ENCODE data around the gene CREBBP. TPM values are rescaled to one million over a fixed set of nuclear protein-coding genes. Genes with fewer than 3 reads are reported as not detected.

Gene CREBBP
- total and polyA plus RNA-seq, 2 donors (not counting 3 experiments of a cell fraction or from before 2014, with no cell fraction given): 13.8 to 72.7 TPM

GRCh38 chr16:3734084-3734757 is 146.3 kb downstream of the CREBBP start:
- DNase-seq (ENCODE audit: low read depth, low spot score): no peak
- BruUV-seq (replicated peaks): no TSS peak

More at GRCh38 chr16:3734084-3734757, 146.3 kb downstream of the CREBBP start:
- no peak for FAIRE-seq
- ChIA-PET CTCF (interaction anchor here (1.1 kb wide), 1 partner anchor 38 kb away, joined by 3 read pairs; no protein-coding TSS in a partner anchor), POLR2A (no interaction called here)
- H3K4me1 ChIP-seq (ENCODE audit: control insufficient read depth, extremely low read depth, insufficient read depth, low read length): no peaks in the 10 kb centered on the region
- no peaks in the 10 kb centered on the region for H3K9me3 ChIP-seq (replicated peaks; ENCODE audit: control insufficient read depth, insufficient read depth, low read length)
- no peaks in the 10 kb centered on the region for H3K27me3 ChIP-seq (ENCODE audit: control insufficient read depth in 2 of 2, insufficient read depth in 2 of 2, low read length in 2 of 2)
- no peak overlapping the region for H3K27ac ChIP-seq (ENCODE audit: insufficient read depth, low read depth, low read length)
- H3K79me2 ChIP-seq (ENCODE audit: control insufficient read depth, insufficient read depth, low read length): no peaks in the 10 kb centered on the region
- H4K20me1 ChIP-seq (replicated peaks; ENCODE audit: control insufficient read depth, extremely low read depth, insufficient read depth, low read length): no peaks in the 10 kb centered on the region
- TF ChIP-seq MAX (IDR thresholded peaks at IDR 0.05; ENCODE audit: insufficient read depth, insufficient read length): no peak
- TF ChIP-seq GATA2 (IDR thresholded peaks at IDR 0.05; ENCODE audit: insufficient read depth, insufficient read length, low read depth, low read length): no peak
- TF ChIP-seq CTCF (IDR thresholded peaks at IDR 0.05; ENCODE audit: extremely low read depth in 1 of 2, insufficient read depth in 1 of 2, low read depth in 1 of 2, low read length in 2 of 2): no peak
- no peak for TF ChIP-seq EZH2 (IDR thresholded peaks at IDR 0.05; ENCODE audit: borderline replicate concordance, low read depth, low read length, severe bottlenecking)
- no peak for TF ChIP-seq FOS (IDR thresholded peaks at IDR 0.05; ENCODE audit: borderline replicate concordance, insufficient read depth, low read length)
- no peak for TF ChIP-seq POLR2AphosphoS5 (IDR thresholded peaks at IDR 0.05; ENCODE audit: insufficient read depth, low read depth, low read length)
- TF ChIP-seq MYC (IDR thresholded peaks at IDR 0.05; ENCODE audit: low read depth, low read length): no peak
- TF ChIP-seq POLR2A (IDR thresholded peaks at IDR 0.05; ENCODE audit: low read depth, low read length): no peak
- no peak for TF ChIP-seq JUN (IDR thresholded peaks at IDR 0.05; ENCODE audit: borderline replicate concordance, insufficient read depth, insufficient read length, low read depth)
- dilution Hi-C loops (cut with MboI; ENCODE audit: extremely low pct_ligation_motif_present, low sequenced_read_pairs): no loop called here
- no peak overlapping the region for H3K9ac ChIP-seq (replicated peaks; ENCODE audit: extremely low read depth, insufficient read depth, low read length)
- intact Hi-C loops (cut with micrococcal nuclease): no loop called here
- H3K4me3 ChIP-seq (replicated peaks in 1 of 3; ENCODE audit: insufficient read depth in 1 of 3, low read depth in 1 of 3, low read length in 3 of 3): no peak overlapping the region
- H3K4me2 ChIP-seq (ENCODE audit: insufficient read depth, low read length): no peak overlapping the region
- H2AFZ ChIP-seq (ENCODE audit: low read depth, low read length): no peak overlapping the region
- H3K9me1 ChIP-seq (replicated peaks; ENCODE audit: control insufficient read depth, extremely low read depth, insufficient read depth, low read length): no peaks in the 10 kb centered on the region
- peaks cover 14 to 70% of the 10 kb centered on the region in 2 experiments for H3K36me3 ChIP-seq (ENCODE audit: control insufficient read depth in 2 of 2, extremely low read depth in 1 of 2, insufficient read depth in 2 of 2, low read length in 2 of 2)

All from endothelial cell of umbilical vein (primary cell).